H1 (cell line): ENCODE results near the gene UNC119. TPM values are rescaled to one million over a fixed set of nuclear protein-coding genes. Genes with fewer than 3 reads are reported as not detected.

Experiments
- CHD2 ChIP-seq: IDR thresholded peaks from 2 replicates; pipeline ENCODE4 v1.6.1; 2012; ENCODE audit warnings: low read length, improper control_type of control experiment
- EZH2 ChIP-seq: fragments of 200-600 bp; sonication (generic); IDR thresholded peaks from 2 replicates; pipeline ENCODE4 v1.7.1; 2012; ENCODE audit warnings: low read depth, mild to moderate bottlenecking, moderate library complexity, low read length, inconsistent platforms; ENCODE audit not compliant: severe bottlenecking
- JUND ChIP-seq: IDR thresholded peaks from 2 replicates; pipeline ENCODE4 v1.6.1; 2011; ENCODE audit warnings: mild to moderate bottlenecking, improper control_type of control experiment, low read length
- RAD21 ChIP-seq, 2 experiments: IDR thresholded peaks in 1 of 2; conservative IDR thresholded peaks in 1 of 2; 2 replicates each; pipeline ENCODE4 v1.6.1; 2011; ENCODE audit warnings: low read depth in 2 of 2, low read length in 2 of 2, improper control_type of control experiment in 1 of 2, inconsistent platforms in 1 of 2, mild to moderate bottlenecking in 1 of 2, moderate library complexity in 1 of 2
- RXRA ChIP-seq: IDR thresholded peaks from 2 replicates; pipeline ENCODE4 v1.6.1; 2011; ENCODE audit warnings: low read depth, mild to moderate bottlenecking, low read length, moderate library complexity; ENCODE audit not compliant: insufficient read depth
- SP2 ChIP-seq: IDR thresholded peaks from 2 replicates; pipeline ENCODE4 v1.6.1; 2012; ENCODE audit warnings: mild to moderate bottlenecking, low read length, inconsistent platforms
- polyA plus RNA-seq, 7 experiments: library from polyadenylated mRNA; depleted of rRNA in 3 of 7; stranded (reverse) in 5 of 7; unstranded in 2 of 7; fragments of >200 nt in 5 of 7; fragments of 200-250 nt in 2 of 7; gene quantifications; 1 replicate in 5 of 7; 2 replicates in 1 of 7; 4 replicates in 1 of 7; pipeline versions ENCODE4 v1.2.1 to v1.2.3, GENCODE V29; 2011 to 2013; ENCODE audit warnings: missing spikeins in 2 of 7, mixed read lengths in 2 of 7
- total RNA-seq: library from RNA; stranded (reverse); fragmentation: NEBNext Ultra II Directional; extraction: Animal tissue kit (Norgen Biotek cat#: 25700); gene quantifications from 2 replicates; pipeline ENCODE4 v1.2.1, GENCODE V29; 2021
- TF ChIP-seq, protein P1 (sequence below): fragments of 300-600 bp; sonication (generic); IDR thresholded peaks from 2 replicates; pipeline ENCODE4 v1.7.1; 2012; ENCODE audit warnings: low read length, moderate library complexity, mild to moderate bottlenecking, inconsistent platforms; ENCODE audit not compliant: insufficient replicate concordance
- TF ChIP-seq, protein P2 (sequence below), 3 experiments: IDR thresholded peaks; 1 replicate in 2 of 3; 2 replicates in 1 of 3; pipeline versions ENCODE4 v1.5.1 to v1.6.1; 2011; ENCODE audit warnings: low read length in 3 of 3, mild to moderate bottlenecking in 3 of 3, inconsistent platforms in 2 of 3, low read depth in 1 of 3, moderate library complexity in 1 of 3; ENCODE audit not compliant: insufficient read depth in 1 of 3; ENCODE audit errors: control extremely low read depth in 1 of 3

Gene UNC119
- total and polyA plus RNA-seq, 2 of the 8 experiments (the other 6 are each of a cell fraction or from before 2014, with no cell fraction given): 43.5 to 94.4 TPM

DNA sequence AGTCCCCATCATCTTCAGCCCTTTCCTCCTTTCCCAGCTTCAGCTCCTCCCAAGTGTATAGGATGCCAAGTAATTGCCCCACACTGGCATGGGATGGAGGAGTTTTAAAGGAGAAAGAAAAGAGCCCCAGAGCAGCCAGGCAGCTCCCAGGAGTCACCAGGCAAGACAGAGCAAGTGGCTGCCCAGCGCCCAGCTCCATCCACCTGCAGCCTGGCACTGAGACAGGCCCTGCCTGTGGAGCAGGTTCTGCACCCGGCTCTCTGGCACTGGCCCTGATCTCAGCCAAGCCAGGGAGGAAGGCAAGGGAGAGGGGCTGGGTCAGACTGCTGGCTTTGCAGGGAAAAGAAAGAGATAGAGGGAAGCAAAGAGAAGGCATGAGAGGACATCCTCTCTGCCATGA lies 24.6 kb downstream of the UNC119 start (continued):
- TF ChIP-seq, protein P1, sequence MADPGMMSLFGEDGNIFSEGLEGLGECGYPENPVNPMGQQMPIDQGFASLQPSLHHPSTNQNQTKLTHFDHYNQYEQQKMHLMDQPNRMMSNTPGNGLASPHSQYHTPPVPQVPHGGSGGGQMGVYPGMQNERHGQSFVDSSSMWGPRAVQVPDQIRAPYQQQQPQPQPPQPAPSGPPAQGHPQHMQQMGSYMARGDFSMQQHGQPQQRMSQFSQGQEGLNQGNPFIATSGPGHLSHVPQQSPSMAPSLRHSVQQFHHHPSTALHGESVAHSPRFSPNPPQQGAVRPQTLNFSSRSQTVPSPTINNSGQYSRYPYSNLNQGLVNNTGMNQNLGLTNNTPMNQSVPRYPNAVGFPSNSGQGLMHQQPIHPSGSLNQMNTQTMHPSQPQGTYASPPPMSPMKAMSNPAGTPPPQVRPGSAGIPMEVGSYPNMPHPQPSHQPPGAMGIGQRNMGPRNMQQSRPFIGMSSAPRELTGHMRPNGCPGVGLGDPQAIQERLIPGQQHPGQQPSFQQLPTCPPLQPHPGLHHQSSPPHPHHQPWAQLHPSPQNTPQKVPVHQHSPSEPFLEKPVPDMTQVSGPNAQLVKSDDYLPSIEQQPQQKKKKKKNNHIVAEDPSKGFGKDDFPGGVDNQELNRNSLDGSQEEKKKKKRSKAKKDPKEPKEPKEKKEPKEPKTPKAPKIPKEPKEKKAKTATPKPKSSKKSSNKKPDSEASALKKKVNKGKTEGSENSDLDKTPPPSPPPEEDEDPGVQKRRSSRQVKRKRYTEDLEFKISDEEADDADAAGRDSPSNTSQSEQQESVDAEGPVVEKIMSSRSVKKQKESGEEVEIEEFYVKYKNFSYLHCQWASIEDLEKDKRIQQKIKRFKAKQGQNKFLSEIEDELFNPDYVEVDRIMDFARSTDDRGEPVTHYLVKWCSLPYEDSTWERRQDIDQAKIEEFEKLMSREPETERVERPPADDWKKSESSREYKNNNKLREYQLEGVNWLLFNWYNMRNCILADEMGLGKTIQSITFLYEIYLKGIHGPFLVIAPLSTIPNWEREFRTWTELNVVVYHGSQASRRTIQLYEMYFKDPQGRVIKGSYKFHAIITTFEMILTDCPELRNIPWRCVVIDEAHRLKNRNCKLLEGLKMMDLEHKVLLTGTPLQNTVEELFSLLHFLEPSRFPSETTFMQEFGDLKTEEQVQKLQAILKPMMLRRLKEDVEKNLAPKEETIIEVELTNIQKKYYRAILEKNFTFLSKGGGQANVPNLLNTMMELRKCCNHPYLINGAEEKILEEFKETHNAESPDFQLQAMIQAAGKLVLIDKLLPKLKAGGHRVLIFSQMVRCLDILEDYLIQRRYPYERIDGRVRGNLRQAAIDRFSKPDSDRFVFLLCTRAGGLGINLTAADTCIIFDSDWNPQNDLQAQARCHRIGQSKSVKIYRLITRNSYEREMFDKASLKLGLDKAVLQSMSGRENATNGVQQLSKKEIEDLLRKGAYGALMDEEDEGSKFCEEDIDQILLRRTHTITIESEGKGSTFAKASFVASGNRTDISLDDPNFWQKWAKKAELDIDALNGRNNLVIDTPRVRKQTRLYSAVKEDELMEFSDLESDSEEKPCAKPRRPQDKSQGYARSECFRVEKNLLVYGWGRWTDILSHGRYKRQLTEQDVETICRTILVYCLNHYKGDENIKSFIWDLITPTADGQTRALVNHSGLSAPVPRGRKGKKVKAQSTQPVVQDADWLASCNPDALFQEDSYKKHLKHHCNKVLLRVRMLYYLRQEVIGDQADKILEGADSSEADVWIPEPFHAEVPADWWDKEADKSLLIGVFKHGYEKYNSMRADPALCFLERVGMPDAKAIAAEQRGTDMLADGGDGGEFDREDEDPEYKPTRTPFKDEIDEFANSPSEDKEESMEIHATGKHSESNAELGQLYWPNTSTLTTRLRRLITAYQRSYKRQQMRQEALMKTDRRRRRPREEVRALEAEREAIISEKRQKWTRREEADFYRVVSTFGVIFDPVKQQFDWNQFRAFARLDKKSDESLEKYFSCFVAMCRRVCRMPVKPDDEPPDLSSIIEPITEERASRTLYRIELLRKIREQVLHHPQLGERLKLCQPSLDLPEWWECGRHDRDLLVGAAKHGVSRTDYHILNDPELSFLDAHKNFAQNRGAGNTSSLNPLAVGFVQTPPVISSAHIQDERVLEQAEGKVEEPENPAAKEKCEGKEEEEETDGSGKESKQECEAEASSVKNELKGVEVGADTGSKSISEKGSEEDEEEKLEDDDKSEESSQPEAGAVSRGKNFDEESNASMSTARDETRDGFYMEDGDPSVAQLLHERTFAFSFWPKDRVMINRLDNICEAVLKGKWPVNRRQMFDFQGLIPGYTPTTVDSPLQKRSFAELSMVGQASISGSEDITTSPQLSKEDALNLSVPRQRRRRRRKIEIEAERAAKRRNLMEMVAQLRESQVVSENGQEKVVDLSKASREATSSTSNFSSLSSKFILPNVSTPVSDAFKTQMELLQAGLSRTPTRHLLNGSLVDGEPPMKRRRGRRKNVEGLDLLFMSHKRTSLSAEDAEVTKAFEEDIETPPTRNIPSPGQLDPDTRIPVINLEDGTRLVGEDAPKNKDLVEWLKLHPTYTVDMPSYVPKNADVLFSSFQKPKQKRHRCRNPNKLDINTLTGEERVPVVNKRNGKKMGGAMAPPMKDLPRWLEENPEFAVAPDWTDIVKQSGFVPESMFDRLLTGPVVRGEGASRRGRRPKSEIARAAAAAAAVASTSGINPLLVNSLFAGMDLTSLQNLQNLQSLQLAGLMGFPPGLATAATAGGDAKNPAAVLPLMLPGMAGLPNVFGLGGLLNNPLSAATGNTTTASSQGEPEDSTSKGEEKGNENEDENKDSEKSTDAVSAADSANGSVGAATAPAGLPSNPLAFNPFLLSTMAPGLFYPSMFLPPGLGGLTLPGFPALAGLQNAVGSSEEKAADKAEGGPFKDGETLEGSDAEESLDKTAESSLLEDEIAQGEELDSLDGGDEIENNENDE: no peak
- TF ChIP-seq RAD21 (IDR thresholded peaks at IDR 0.05 in 1 of 2, conservative IDR thresholded peaks at IDR 0.05 in 1 of 2; ENCODE audit: low read depth in 2 of 2, low read length in 2 of 2): no peak
- no peak for TF ChIP-seq JUND
- TF ChIP-seq CHD2: no peak
- TF ChIP-seq SP2: no peak
- no peak for TF ChIP-seq RXRA
- TF ChIP-seq, protein P2, sequence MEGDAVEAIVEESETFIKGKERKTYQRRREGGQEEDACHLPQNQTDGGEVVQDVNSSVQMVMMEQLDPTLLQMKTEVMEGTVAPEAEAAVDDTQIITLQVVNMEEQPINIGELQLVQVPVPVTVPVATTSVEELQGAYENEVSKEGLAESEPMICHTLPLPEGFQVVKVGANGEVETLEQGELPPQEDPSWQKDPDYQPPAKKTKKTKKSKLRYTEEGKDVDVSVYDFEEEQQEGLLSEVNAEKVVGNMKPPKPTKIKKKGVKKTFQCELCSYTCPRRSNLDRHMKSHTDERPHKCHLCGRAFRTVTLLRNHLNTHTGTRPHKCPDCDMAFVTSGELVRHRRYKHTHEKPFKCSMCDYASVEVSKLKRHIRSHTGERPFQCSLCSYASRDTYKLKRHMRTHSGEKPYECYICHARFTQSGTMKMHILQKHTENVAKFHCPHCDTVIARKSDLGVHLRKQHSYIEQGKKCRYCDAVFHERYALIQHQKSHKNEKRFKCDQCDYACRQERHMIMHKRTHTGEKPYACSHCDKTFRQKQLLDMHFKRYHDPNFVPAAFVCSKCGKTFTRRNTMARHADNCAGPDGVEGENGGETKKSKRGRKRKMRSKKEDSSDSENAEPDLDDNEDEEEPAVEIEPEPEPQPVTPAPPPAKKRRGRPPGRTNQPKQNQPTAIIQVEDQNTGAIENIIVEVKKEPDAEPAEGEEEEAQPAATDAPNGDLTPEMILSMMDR (IDR thresholded peaks at IDR 0.05; ENCODE audit: control extremely low read depth in 1 of 3, insufficient read depth in 1 of 3, low read depth in 1 of 3, low read length in 3 of 3): no peak
- no peak for TF ChIP-seq EZH2
